HCT116 (cell line): ENCODE measurements around the gene MADCAM1. TPM values are rescaled to one million over a fixed set of nuclear protein-coding genes. Genes with fewer than 3 reads are reported as not detected.

ENCODE experiments used
- ATAC-seq: fragments of 200-7000 bp; cut with Tn5 transposase; 2 replicates; pipeline ENCODE4 v1.9.1; 2020; ENCODE audit warnings: mild to moderate bottlenecking, moderate library complexity
- BruUV-seq: library from RNA; stranded (reverse); fragments of 400-500 nt; replicated peaks from 2 replicates; lab custom pipeline; 2021; lab: Mats Ljungman, UMichigan
- CTCF ChIA-PET: fragments of 300-600 bp; sonication (Branson Sonifier 250); formaldehyde crosslinking; loops from one replicate; lab custom pipeline; 2021; ENCODE audit warnings: antibody characterized with exemption; lab: Charles Lee
- POLR2A ChIA-PET: fragments of 300-600, 350-600 bp; sonication (Branson Sonifier 250); formaldehyde crosslinking; loops from one replicate; lab custom pipeline; 2021; ENCODE audit warnings: antibody characterized with exemption; lab: Charles Lee
- RAD21 ChIA-PET, 2 experiments: fragments of 300-600 bp; sonication (Branson Sonifier 250); formaldehyde crosslinking; loops; one replicate each; lab custom pipeline; 2023; ENCODE audit warnings: low total read pairs in 2 of 2; ENCODE audit not compliant: uncharacterized antibody in 2 of 2, unreplicated experiment in 2 of 2, low non-redundant PET in 1 of 2; lab: Charles Lee
- DNase-seq: peaks from one replicate; pipeline ENCODE4 v3.0.0-alpha.2; 2010; ENCODE audit warnings: low read depth, low spot score
- H2AFZ ChIP-seq: fragments of 200-600 bp; shearing (Covaris generic), sonication (generic); 2 replicates; pipeline ENCODE4 v1.6.1; 2017; ENCODE audit warnings: low read depth, mixed run types, mixed read lengths, antibody characterized with exemption, low read length; ENCODE audit not compliant: poor library complexity, severe bottlenecking
- H3K27ac ChIP-seq: 2 replicates; pipeline ENCODE4 v1.5.1; 2012; ENCODE audit warnings: low read depth, low read length
- H3K27me3 ChIP-seq: fragments of 200-600 bp; sonication (generic); 2 replicates; pipeline ENCODE4 v1.6.1; 2016; ENCODE audit warnings: mixed run types, low read length, mixed read lengths; ENCODE audit not compliant: insufficient read depth
- H3K36me3 ChIP-seq, 2 experiments: fragments of 200-500 bp in 1 of 2; fragments of 200-600 bp in 1 of 2; sonication (Bioruptor generic) in 1 of 2; sonication (generic) in 1 of 2; 2 replicates each; pipeline versions ENCODE4 v1.5.1 to v1.6.1; 2014 to 2016; ENCODE audit warnings: low read length in 2 of 2, inconsistent platforms in 1 of 2, mixed read lengths in 1 of 2, mixed run types in 1 of 2; ENCODE audit not compliant: insufficient read depth in 2 of 2, control insufficient read depth in 1 of 2
- H3K4me1 ChIP-seq, 2 experiments: fragments of 200-600 bp in 1 of 2; sonication (generic) in 1 of 2; 2 replicates each; pipeline versions ENCODE4 v1.5.1 to v1.6.1; 2012 to 2017; ENCODE audit warnings: low read length in 2 of 2, inconsistent platforms in 1 of 2, mild to moderate bottlenecking in 1 of 2, mixed read lengths in 1 of 2, mixed run types in 1 of 2, moderate library complexity in 1 of 2; ENCODE audit not compliant: insufficient read depth in 2 of 2, control insufficient read depth in 1 of 2
- H3K4me2 ChIP-seq: fragments of 200-600 bp; sonication (generic); 2 replicates; pipeline ENCODE4 v1.6.1; 2017; ENCODE audit warnings: mixed run types, low read length, mixed read lengths
- H3K4me3 ChIP-seq, 2 experiments: fragments of 200-600 bp in 1 of 2; sonication (generic) in 1 of 2; replicated peaks in 1 of 2; 2 replicates each; pipeline ENCODE4 v1.5.1; 2011 to 2016; ENCODE audit warnings: low read length in 2 of 2, control low read depth in 1 of 2, low read depth in 1 of 2, mild to moderate bottlenecking in 1 of 2, mixed read lengths in 1 of 2, mixed run types in 1 of 2
- H3K79me2 ChIP-seq: fragments of 200-600 bp; sonication (generic); 2 replicates; pipeline ENCODE4 v1.6.1; 2017; ENCODE audit warnings: mild to moderate bottlenecking, mixed run types, low read length, moderate library complexity, mixed read lengths; ENCODE audit not compliant: insufficient read depth
- H3K9ac ChIP-seq: fragments of 200-600 bp; sonication (generic); 2 replicates; pipeline ENCODE4 v1.6.1; 2016; ENCODE audit warnings: low read length, mixed read lengths
- H3K9me2 ChIP-seq: fragments of 200-600 bp; sonication (generic), shearing (Covaris generic); 2 replicates; pipeline ENCODE4 v1.6.1; 2017; ENCODE audit warnings: mixed run types, mild to moderate bottlenecking, moderate library complexity; ENCODE audit not compliant: insufficient read depth
- H3K9me3 ChIP-seq, 2 experiments: fragments of 200-500 bp in 1 of 2; fragments of 200-600 bp in 1 of 2; sonication (Bioruptor generic) in 1 of 2; sonication (generic) in 1 of 2; 2 replicates each; pipeline ENCODE4 v1.6.1; 2014 to 2017; ENCODE audit warnings: low read length in 2 of 2, mixed read lengths in 2 of 2, inconsistent platforms in 1 of 2, low read depth in 1 of 2, mild to moderate bottlenecking in 1 of 2, mixed run types in 1 of 2, moderate library complexity in 1 of 2; ENCODE audit not compliant: control insufficient read depth in 1 of 2, insufficient read depth in 1 of 2
- H4K20me1 ChIP-seq: fragments of 200-600 bp; sonication (generic), shearing (Covaris generic); 2 replicates; pipeline ENCODE4 v1.6.1; 2017; ENCODE audit warnings: mixed run types, mild to moderate bottlenecking, moderate library complexity; ENCODE audit not compliant: insufficient read depth
- CBX3 ChIP-seq: IDR thresholded peaks from 2 replicates; pipeline ENCODE4 v1.6.1; 2012; ENCODE audit warnings: low read depth
- CTCF ChIP-seq, 3 experiments: fragments of 200-600 bp in 1 of 3; sonication (generic) in 1 of 3; IDR thresholded peaks in 2 of 3; conservative IDR thresholded peaks in 1 of 3; 2 replicates each; pipeline ENCODE4 v1.5.1; 2012 to 2017; ENCODE audit warnings: low read depth in 2 of 3, low read length in 2 of 3, antibody characterized with exemption in 1 of 3, borderline replicate concordance in 1 of 3, control low read depth in 1 of 3, mild to moderate bottlenecking in 1 of 3, mixed read lengths in 1 of 3, mixed run types in 1 of 3, moderate library complexity in 1 of 3; ENCODE audit not compliant: insufficient read depth in 1 of 3
- EGR1 ChIP-seq: IDR thresholded peaks from 2 replicates; pipeline ENCODE4 v1.6.1; 2012; ENCODE audit warnings: low read depth
- POLR2AphosphoS5 ChIP-seq: IDR thresholded peaks from 2 replicates; pipeline ENCODE4 v1.6.1; 2011; ENCODE audit warnings: mild to moderate bottlenecking, low read depth, low read length, moderate library complexity
- SRF ChIP-seq: IDR thresholded peaks from 2 replicates; pipeline ENCODE4 v1.6.1; 2012; ENCODE audit warnings: low read depth
- TCF7L2 ChIP-seq: IDR thresholded peaks from 2 replicates; pipeline ENCODE4 v1.7.0; 2011; ENCODE audit warnings: borderline replicate concordance, inconsistent platforms; ENCODE audit not compliant: insufficient read depth, insufficient read length; ENCODE audit errors: extremely low read depth
- ZFX ChIP-seq: fragments of 450-650 bp; IDR thresholded peaks from 2 replicates; pipeline ENCODE4 v1.6.1; 2017
- intact Hi-C: fragments of 100-400 bp; cut with micrococcal nuclease; formaldehyde crosslinking; loops from 2 replicates; pipeline ENCODE4 v1.10.0; 2022
- total RNA-seq: library from RNA; stranded (reverse); gene quantifications from one replicate; pipeline ENCODE4 v1.2.1, GENCODE V29; 2021; ENCODE audit not compliant: unreplicated experiment

Gene MADCAM1
- total RNA-seq, 1 experiment from 2014 or later, result 0.57 TPM

- TF ChIP-seq EGR1 (peak; percentile 95), TCF7L2 (peak; percentile 39), CTCF (IDR thresholded peaks at IDR 0.05 in 2 of 3, conservative IDR thresholded peaks at IDR 0.05 in 1 of 3; ENCODE audit: borderline replicate concordance in 1 of 3, insufficient read depth in 1 of 3, low read depth in 2 of 3, low read length in 2 of 3) (peak; percentile 59 to 92 (median 79); a peak in 5 of 6 replicates), SRF (no peak), CBX3 (peak; percentile 73; the same call in 1 of the 2 replicates), ZFX (peak; percentile 31; the same call in 1 of the 2 replicates), POLR2AphosphoS5 (no peak)
- DNase-seq (no peak), ATAC-seq (peak; percentile 79)
- ChIA-PET RAD21 (interaction anchor here in 1 of 2 experiments (0.5 kb wide), 1 partner anchor 132 kb away, joined by 3 read pairs; no protein-coding TSS in a partner anchor), CTCF (interaction anchor here (2.2 to 2.6 kb wide), 2 partner anchors 11 to 15 kb away, joined by 11 to 29 read pairs; partner anchors contain the start of gene TPGS1), POLR2A (interaction anchor here (0.7 to 1.1 kb wide), 2 partner anchors 11 to 15 kb away, joined by 3 read pairs; no protein-coding TSS in a partner anchor)
- BruUV-seq, result no TSS peak
- Histone ChIP-seq H3K9me3 (no peaks in the 10 kb centered on the region; a peak in 1 of 4 replicates), H2AFZ (no peak overlapping the region), H3K9ac (no peak overlapping the region), H3K27ac (peak overlapping the region; percentile 22; the same call in 1 of the 2 replicates), H4K20me1 (no peaks in the 10 kb centered on the region), H3K4me3 (no peak overlapping the region), H3K36me3 (no peaks in the 10 kb centered on the region), H3K9me2 (no peaks in the 10 kb centered on the region), H3K27me3 (no peaks in the 10 kb centered on the region), H3K4me2 (peak overlapping the region; percentile 43), H3K79me2 (no peaks in the 10 kb centered on the region), H3K4me1 (peaks cover 2 to 10% of the 10 kb centered on the region in 2 experiments; a peak in 3 of 4 replicates)
- intact Hi-C loops, result no loop called here
These were observed 729 bp upstream of the MADCAM1 start for GRCh38 chr19:495402-496111.
